ENCODE results near the gene ENAH.

DNA sequence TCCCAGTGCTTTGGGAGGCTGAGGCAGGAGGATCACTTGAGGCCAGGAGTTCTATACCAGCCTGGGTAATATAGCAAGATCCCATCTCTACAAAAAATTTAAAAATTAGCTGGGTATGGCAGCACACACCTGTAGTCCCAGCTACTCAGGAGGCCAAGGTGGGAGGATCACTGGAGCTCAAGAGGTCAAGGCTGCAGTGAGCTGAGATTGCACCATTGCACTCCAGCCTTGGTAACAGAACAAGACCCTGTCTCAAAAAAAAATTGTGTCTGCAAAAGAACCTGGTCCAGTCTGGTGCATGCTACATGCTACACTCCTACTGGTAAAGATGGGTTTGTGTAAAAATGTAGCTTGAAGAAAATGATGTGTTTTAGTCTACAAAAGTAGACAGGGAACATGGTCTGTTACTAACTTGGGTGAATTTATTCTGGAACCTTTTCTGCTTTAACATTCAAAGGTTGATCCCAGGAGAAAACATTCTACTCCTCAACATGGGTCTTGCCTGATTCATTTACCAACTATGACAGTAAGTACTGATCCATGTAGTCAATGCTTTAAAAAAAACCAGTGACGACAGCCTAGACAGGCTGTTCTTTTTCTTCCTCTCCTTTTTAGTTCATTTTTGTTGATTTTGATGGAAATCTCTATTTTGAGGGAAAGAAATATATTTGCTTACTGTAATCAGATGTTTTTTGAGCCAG lies 32.7 kb upstream of the ENAH start:
- no peak for TF ChIP-seq CTCF (conservative IDR thresholded peaks at IDR 0.05 in 1 of 2, IDR thresholded peaks at IDR 0.05 in 1 of 2; ENCODE audit: low read depth in 1 of 2, low read length in 2 of 2)
- TF ChIP-seq EZH2 (IDR thresholded peaks at IDR 0.05; ENCODE audit: low read length, missing control alignments), result no peak

All from fibroblast of lung (primary cell).